Adipocyte (in vitro differentiated cells): ENCODE results near the gene TYW1.
"Not testable (repeated sequence)": the region's sequence is repeated elsewhere in the genome, so short reads cannot be mapped to it uniquely, and the experiment has no call there.

Source experiments
- DNase-seq: peaks from one replicate; pipeline ENCODE4 v3.0.0-alpha.2; 2015; ENCODE audit warnings: low read depth
- H3K27me3 ChIP-seq: replicated peaks from 2 replicates; pipeline ENCODE4 v1.7.0; 2013; ENCODE audit warnings: mild to moderate bottlenecking, low read length, moderate library complexity; ENCODE audit not compliant: control insufficient read depth, insufficient read depth
- H3K36me3 ChIP-seq: 2 replicates; pipeline ENCODE4 v1.7.0; 2013; ENCODE audit warnings: low read length, mild to moderate bottlenecking, moderate library complexity; ENCODE audit not compliant: control insufficient read depth, insufficient read depth, severe bottlenecking
- H3K4me1 ChIP-seq: 2 replicates; pipeline ENCODE4 v1.7.0; 2013; ENCODE audit warnings: mild to moderate bottlenecking, low read length, moderate library complexity; ENCODE audit not compliant: control insufficient read depth, insufficient read depth
- H3K4me3 ChIP-seq: 2 replicates; pipeline ENCODE4 v1.7.0; 2013; ENCODE audit warnings: mild to moderate bottlenecking, low read length, moderate library complexity
- H3K9ac ChIP-seq: 2 replicates; pipeline ENCODE4 v1.7.0; 2013; ENCODE audit warnings: mild to moderate bottlenecking, low read length, moderate library complexity
- H3K9me3 ChIP-seq: 2 replicates; pipeline ENCODE4 v1.7.0; 2013; ENCODE audit warnings: mild to moderate bottlenecking, low read length, moderate library complexity; ENCODE audit not compliant: control insufficient read depth

Gene TYW1

DNA sequence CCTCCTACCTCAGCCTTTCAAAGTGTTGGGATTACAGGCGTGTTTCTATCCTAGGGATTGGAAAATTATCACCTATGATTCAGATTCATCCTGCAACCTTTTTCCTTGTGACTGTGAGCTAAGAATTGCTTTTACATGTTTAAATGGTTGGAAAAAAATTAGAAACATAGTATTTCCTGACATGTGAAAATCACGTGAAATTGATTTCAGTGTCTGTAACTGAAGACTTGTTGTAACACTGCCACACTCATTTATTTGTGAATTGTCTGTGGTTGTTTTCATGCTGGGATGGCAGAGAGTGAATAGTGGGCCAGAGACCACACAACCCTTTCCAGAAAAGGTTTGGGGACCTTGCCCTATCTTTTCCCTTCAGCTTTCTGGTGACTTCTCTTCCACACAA, 273.3 kb downstream of the TYW1 start:
- H3K4me1 ChIP-seq, H3K9ac ChIP-seq, H3K9me3 ChIP-seq, H3K27me3 ChIP-seq, DNase-seq, H3K36me3 ChIP-seq, H3K4me3 ChIP-seq: not testable (repeated sequence)
